CD4-positive, alpha-beta T cell (primary cell): ENCODE results near the gene SP2. TPM values are rescaled to one million over a fixed set of nuclear protein-coding genes. Genes with fewer than 3 reads are reported as not detected.

Experiments used
- ATAC-seq: fragments of 200-7000 bp; cut with Tn5 transposase; one replicate; pipeline ENCODE4 v1.10.0; 2022; ENCODE audit warnings: mild to moderate bottlenecking; ENCODE audit not compliant: poor library complexity
- CTCF ChIA-PET: fragments of 350-600 bp; sonication (Branson Sonifier 250); formaldehyde crosslinking; loops from one replicate; lab custom pipeline; 2021; ENCODE audit warnings: antibody characterized with exemption, inconsistent platforms; lab: Charles Lee
- POLR2A ChIA-PET: fragments of 350-600 bp; sonication (Branson Sonifier 250); formaldehyde crosslinking; loops from one replicate; lab custom pipeline; 2021; ENCODE audit warnings: antibody characterized with exemption, inconsistent platforms; lab: Charles Lee
- DNase-seq, 14 experiments: peaks; one replicate each; pipeline ENCODE4 v3.0.0-alpha.2; 2013 to 2020; ENCODE audit warnings: mixed read lengths in 2 of 14
- H3K27ac ChIP-seq, 2 donors: one replicate each; pipeline versions ENCODE4 v1.5.1 to v1.7.0; 2013; ENCODE audit warnings: low read length in 2 of 2, low read depth in 1 of 2, mild to moderate bottlenecking in 1 of 2
- H3K27me3 ChIP-seq, 2 experiments: 1 replicate in 1 of 2; 2 replicates in 1 of 2; pipeline versions ENCODE4 v1.6.1 to v1.7.0; 2013; ENCODE audit warnings: low read length in 2 of 2, control low read depth in 1 of 2, mild to moderate bottlenecking in 1 of 2, moderate library complexity in 1 of 2; ENCODE audit not compliant: insufficient read depth in 2 of 2, control insufficient read depth in 1 of 2
- H3K36me3 ChIP-seq: one replicate; pipeline ENCODE4 v1.6.1; 2013; ENCODE audit warnings: low read length, control low read depth; ENCODE audit not compliant: insufficient read depth
- H3K4me1 ChIP-seq: one replicate; pipeline ENCODE4 v1.6.1; 2013; ENCODE audit warnings: low read length, control low read depth; ENCODE audit not compliant: insufficient read depth
- H3K4me3 ChIP-seq: one replicate; pipeline ENCODE4 v1.5.1; 2013; ENCODE audit warnings: mild to moderate bottlenecking, low read length, moderate library complexity
- H3K9me3 ChIP-seq, 2 experiments: 1 replicate in 1 of 2; 2 replicates in 1 of 2; pipeline versions ENCODE4 v1.6.1 to v1.7.0; 2013; ENCODE audit warnings: low read length in 2 of 2, mild to moderate bottlenecking in 2 of 2, control low read depth in 1 of 2, moderate library complexity in 1 of 2; ENCODE audit not compliant: control insufficient read depth in 1 of 2, insufficient read depth in 1 of 2
- H3K27ac Mint-ChIP-seq: one replicate; pipeline ENCODE4 v1.8.0; 2020; ENCODE audit warnings: mixed read lengths
- H3K27me3 Mint-ChIP-seq: one replicate; pipeline ENCODE4 v1.8.0; 2021; ENCODE audit warnings: mixed read lengths
- H3K36me3 Mint-ChIP-seq: one replicate; pipeline ENCODE4 v1.8.0; 2021; ENCODE audit warnings: low read depth, mixed read lengths
- H3K4me1 Mint-ChIP-seq: one replicate; pipeline ENCODE4 v1.8.0; 2021; ENCODE audit warnings: low read depth, mixed read lengths
- H3K4me3 Mint-ChIP-seq: one replicate; pipeline ENCODE4 v1.8.0; 2020; ENCODE audit warnings: mild to moderate bottlenecking, mixed read lengths
- H3K9me3 Mint-ChIP-seq: one replicate; pipeline ENCODE4 v1.8.0; 2020; ENCODE audit warnings: mixed read lengths
- intact Hi-C, 2 experiments: fragments of 100-400 bp; cut with DNase I in 1 of 2; cut with micrococcal nuclease in 1 of 2; formaldehyde crosslinking; loops; one replicate each; pipeline versions ENCODE4 v1.15.1 to v1.9.0; 2023 to 2025; cut with DNase I, micrococcal nuclease
- total RNA-seq, 174 experiments: library from RNA in 2 of 174; stranded (reverse) in 2 of 174; gene quantifications; one replicate each; pipeline ENCODE4 v1.2.3 and lab custom pipeline; 2021 to 2026
- TF ChIP-seq, protein P1 (sequence below): fragments of 200-600 bp; IDR thresholded peaks from one replicate; pipeline ENCODE4 v1.8.0; 2022; ENCODE audit warnings: antibody characterized with exemption, mild to moderate bottlenecking

The SP2 gene
- total RNA-seq, 2 experiments from 2014 or later: 19.9 to 21.5 TPM

DNA sequence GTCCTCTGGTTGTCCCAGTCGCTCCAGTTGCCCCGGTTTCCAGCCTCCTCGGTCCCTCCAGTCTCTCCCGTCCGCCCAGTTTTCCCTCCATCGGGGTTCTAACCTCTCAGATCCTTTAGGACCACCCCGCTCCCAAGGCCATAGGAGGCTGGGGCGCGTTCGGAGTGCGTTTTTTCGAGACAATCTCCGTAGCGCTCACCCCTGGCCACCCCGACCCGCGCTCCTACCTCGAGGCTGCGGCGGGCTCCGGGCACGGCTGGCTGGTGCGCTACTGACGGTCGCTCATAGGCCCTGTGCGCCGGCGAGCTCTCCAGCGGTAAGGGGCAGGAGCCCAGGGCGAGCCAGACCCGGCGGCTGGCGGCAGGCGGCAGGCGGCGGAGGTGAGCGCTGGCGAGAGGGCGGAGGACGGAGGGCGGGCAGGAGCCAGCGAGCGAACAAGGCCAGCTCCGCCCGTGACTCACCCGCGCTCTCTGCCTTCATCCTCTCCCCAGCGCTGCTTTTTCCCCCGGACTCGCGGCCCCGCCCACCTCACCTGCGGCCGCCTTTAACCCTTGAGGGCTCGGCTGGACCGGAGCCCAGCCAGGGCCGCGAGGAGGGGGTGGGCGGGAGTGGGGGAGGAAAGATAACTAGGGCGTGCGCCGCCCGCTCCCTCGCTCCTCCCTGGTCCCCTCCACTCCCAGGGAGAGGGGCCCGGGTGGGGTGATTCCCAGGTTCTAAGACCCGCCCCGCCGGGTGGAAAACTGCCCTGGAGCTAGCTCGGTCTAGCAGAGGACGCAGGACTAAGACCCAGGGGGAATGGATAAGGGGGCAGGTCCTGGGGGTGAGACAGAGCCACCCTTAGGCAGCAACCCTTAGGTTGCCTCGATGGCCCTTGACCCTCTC, 45.1 kb upstream of the SP2 start, which contains the start of gene SP6:
Gene SP6 (minus strand): TSS at position 472 of the 882 bp plus-strand sequence. CDS start 2,734 bp downstream, outside the sequence.
- Histone ChIP-seq H3K9me3 (peaks cover 0 to 13% of the 10 kb centered on the region in 2 experiments), H3K27ac (no peak within 1 kb of the TSS), H3K4me1 (peaks cover 46% of the 10 kb centered on the region), H3K4me3 (peak within 1 kb of the TSS; percentile 35), H3K36me3 (no peaks in the 10 kb centered on the region), H3K27me3 (peaks cover 71 to 88% of the 10 kb centered on the region in 2 experiments)
- ChIA-PET POLR2A (interaction anchor here (1.1 to 2.0 kb wide), 3 partner anchors 10 to 44 kb away, joined by 4 to 9 read pairs (median 5); partner anchors contain the start of genes SCRN2 and SP2), CTCF (interaction anchor here (1.2 to 2.1 kb wide), 3 partner anchors 10 to 118 kb away, joined by 3 to 6 read pairs (median 6); partner anchors contain the start of genes SCRN2 and TBX21)
- no peaks in the 10 kb centered on the region for H3K36me3 Mint-ChIP-seq
- peaks cover 24% of the 10 kb centered on the region for H3K4me1 Mint-ChIP-seq
- peak within 1 kb of the TSS; percentile 65 for H3K4me3 Mint-ChIP-seq
- DNase-seq (peak; percentile 33 to 83 (median 64)), ATAC-seq (peak; percentile 82)
- H3K9me3 Mint-ChIP-seq: no peaks in the 10 kb centered on the region
- TF ChIP-seq, protein P1, sequence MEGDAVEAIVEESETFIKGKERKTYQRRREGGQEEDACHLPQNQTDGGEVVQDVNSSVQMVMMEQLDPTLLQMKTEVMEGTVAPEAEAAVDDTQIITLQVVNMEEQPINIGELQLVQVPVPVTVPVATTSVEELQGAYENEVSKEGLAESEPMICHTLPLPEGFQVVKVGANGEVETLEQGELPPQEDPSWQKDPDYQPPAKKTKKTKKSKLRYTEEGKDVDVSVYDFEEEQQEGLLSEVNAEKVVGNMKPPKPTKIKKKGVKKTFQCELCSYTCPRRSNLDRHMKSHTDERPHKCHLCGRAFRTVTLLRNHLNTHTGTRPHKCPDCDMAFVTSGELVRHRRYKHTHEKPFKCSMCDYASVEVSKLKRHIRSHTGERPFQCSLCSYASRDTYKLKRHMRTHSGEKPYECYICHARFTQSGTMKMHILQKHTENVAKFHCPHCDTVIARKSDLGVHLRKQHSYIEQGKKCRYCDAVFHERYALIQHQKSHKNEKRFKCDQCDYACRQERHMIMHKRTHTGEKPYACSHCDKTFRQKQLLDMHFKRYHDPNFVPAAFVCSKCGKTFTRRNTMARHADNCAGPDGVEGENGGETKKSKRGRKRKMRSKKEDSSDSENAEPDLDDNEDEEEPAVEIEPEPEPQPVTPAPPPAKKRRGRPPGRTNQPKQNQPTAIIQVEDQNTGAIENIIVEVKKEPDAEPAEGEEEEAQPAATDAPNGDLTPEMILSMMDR: no peak
- intact Hi-C loops: no loop called here
- no peak within 1 kb of the TSS for H3K27ac Mint-ChIP-seq
- H3K27me3 Mint-ChIP-seq: peaks cover 87% of the 10 kb centered on the region

DNA sequence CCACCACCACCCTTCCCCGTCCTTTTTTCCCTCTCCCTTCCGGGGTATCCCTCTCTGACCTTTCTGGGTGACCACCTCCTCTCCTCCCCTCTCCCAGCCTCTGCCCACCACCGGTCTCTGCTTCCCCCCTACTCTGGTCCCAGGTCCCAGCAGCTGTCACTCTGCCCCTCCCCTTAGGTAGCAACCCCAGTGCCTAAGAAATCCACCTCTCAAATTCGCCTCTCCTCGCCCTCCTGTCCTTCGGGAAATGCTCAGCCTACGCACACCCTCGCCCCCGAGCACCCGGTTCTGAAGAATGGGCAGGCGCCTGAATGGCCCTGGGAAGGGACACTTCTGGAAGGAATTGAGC, 44.3 kb upstream of the SP2 start:
- Mint-ChIP-seq H3K4me1 (peaks cover 23% of the 10 kb centered on the region), H3K36me3 (no peaks in the 10 kb centered on the region), H3K27ac (no peak overlapping the region), H3K9me3 (no peaks in the 10 kb centered on the region), H3K27me3 (peaks cover 84% of the 10 kb centered on the region), H3K4me3 (peak overlapping the region; percentile 65)
- peaks cover 0 to 13% of the 10 kb centered on the region in 2 experiments for H3K9me3 ChIP-seq
- CTCF ChIA-PET: interaction anchor here (1.2 to 2.8 kb wide), 4 partner anchors 9 to 119 kb away, joined by 3 to 11 read pairs (median 6); partner anchors contain the start of genes SCRN2 and TBX21
- no peak overlapping the region for H3K27ac ChIP-seq
- no peak for ATAC-seq
- POLR2A ChIA-PET: interaction anchor here (2.0 kb wide), 1 partner anchor 43 kb away, joined by 9 read pairs; the partner anchor contains the start of gene SP2
- H3K36me3 ChIP-seq: no peaks in the 10 kb centered on the region
- peaks cover 41% of the 10 kb centered on the region for H3K4me1 ChIP-seq
- intact Hi-C loops: no loop called here
- no peak overlapping the region for H3K4me3 ChIP-seq
- H3K27me3 ChIP-seq: peaks cover 63 to 79% of the 10 kb centered on the region in 2 experiments
- TF ChIP-seq, protein P1: no peak
- no peak for DNase-seq

DNA sequence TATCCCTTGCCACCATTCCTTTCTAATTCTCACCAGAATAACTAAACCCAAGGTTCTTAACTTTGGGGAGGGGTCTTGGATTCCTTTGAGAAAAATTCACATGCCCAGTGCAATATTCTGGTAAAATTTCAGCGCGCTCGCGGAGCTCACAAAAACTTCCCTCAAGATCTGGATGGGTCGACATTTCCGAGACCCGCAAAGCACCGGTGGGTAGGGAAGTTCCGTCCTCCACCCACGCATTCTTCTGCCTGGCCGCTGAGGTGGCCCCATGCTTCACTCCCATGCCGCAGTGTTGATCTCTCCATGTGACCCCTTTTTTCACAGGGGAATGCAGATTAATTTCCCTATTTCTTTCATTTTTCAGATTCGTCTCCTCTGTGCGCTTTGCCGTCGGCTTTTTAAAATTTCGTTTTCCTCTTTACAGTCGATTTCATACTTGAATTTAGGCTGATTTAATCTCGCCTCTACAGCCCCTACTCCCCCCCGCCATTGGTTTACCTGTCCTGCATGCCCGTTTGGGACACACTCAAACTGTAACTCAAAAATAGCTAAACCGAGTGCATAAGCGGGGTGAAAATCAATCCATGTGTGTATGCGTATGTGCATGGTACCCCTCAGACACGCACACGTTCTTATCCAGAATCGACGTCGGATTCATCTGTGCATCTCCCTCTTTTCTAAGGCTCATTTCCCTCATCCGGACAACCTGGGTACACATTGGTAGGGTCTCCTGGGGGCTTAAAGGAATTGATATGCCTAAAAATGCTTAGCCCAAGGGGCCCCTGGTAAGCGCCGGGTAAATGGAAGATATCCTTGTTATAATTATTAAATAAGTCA, 43.7 kb upstream of the SP2 start:
- H3K4me3 ChIP-seq: no peak overlapping the region
- CTCF ChIA-PET: interaction anchor here (1.2 to 2.8 kb wide), 4 partner anchors 9 to 119 kb away, joined by 3 to 11 read pairs (median 6); partner anchors contain the start of genes SCRN2 and TBX21
- ATAC-seq (no peak), DNase-seq (peak in 1 of 14 experiments; percentile 27)
- Mint-ChIP-seq H3K27ac (no peak overlapping the region), H3K4me3 (peak overlapping the region; percentile 55), H3K9me3 (no peaks in the 10 kb centered on the region), H3K4me1 (peaks cover 17% of the 10 kb centered on the region), H3K27me3 (peaks cover 83% of the 10 kb centered on the region), H3K36me3 (no peaks in the 10 kb centered on the region)
- intact Hi-C loops: no loop called here
- POLR2A ChIA-PET: interaction anchor here (0.9 to 1.8 kb wide), 2 partner anchors 21 to 43 kb away, joined by 3 to 7 read pairs; partner anchors contain the start of genes LRRC46, MRPL10 and SP2
- TF ChIP-seq, protein P1: no peak
- H3K27ac ChIP-seq: no peak overlapping the region
- H3K4me1 ChIP-seq: peaks cover 35% of the 10 kb centered on the region
- peaks cover 58 to 74% of the 10 kb centered on the region in 2 experiments for H3K27me3 ChIP-seq
- no peaks in the 10 kb centered on the region for H3K36me3 ChIP-seq
- peaks cover 0 to 13% of the 10 kb centered on the region in 2 experiments for H3K9me3 ChIP-seq
